ACC112 (cell line): Measurements from ENCODE around the gene DNAH2.

ENCODE experiments used
- H2AFZ ChIP-seq: fragments of 200-600 bp; sonication (generic); one replicate; pipeline ENCODE4 v1.6.0; 2017; ENCODE audit warnings: antibody characterized with exemption, low read length; ENCODE audit not compliant: unreplicated experiment
- H3K27ac ChIP-seq: fragments of 200-600 bp; sonication (generic); 2 replicates; pipeline ENCODE4 v1.5.1; 2014; ENCODE audit warnings: low read depth, mild to moderate bottlenecking, antibody characterized with exemption, low read length, moderate library complexity
- H3K27me3 ChIP-seq: fragments of 200-600 bp; sonication (generic); 2 replicates; pipeline ENCODE4 v1.6.1; 2014; ENCODE audit warnings: mild to moderate bottlenecking, antibody characterized with exemption, low read length, moderate library complexity, mixed read lengths; ENCODE audit not compliant: insufficient read depth
- H3K36me3 ChIP-seq: fragments of 200-600 bp; sonication (generic); 2 replicates; pipeline ENCODE4 v1.6.1; 2016; ENCODE audit warnings: mild to moderate bottlenecking, antibody characterized with exemption, low read length, moderate library complexity, mixed read lengths; ENCODE audit not compliant: insufficient read depth
- H3K4me1 ChIP-seq: fragments of 200-600 bp; sonication (generic); one replicate; pipeline ENCODE4 v1.6.1; 2016; ENCODE audit warnings: low read length, mixed read lengths; ENCODE audit not compliant: insufficient read depth, unreplicated experiment, control insufficient read depth
- H3K4me3 ChIP-seq: fragments of 200-600 bp; sonication (generic); 2 replicates; pipeline ENCODE4 v1.5.1; 2014; ENCODE audit warnings: mild to moderate bottlenecking, low read depth, low read length
- H3K79me2 ChIP-seq: fragments of 200-600 bp; sonication (generic); one replicate; pipeline ENCODE4 v1.6.0; 2016; ENCODE audit warnings: low read length; ENCODE audit not compliant: control insufficient read depth, unreplicated experiment, insufficient read depth

The DNAH2 gene

GRCh38 chr17:7846765-7847661 is 129.5 kb downstream of the DNAH2 start:
- Histone ChIP-seq H3K4me3 (no peak overlapping the region), H2AFZ (no peak overlapping the region), H3K79me2 (peaks cover 16% of the 10 kb centered on the region), H3K36me3 (peaks cover 8% of the 10 kb centered on the region), H3K27ac (no peak overlapping the region), H3K27me3 (no peaks in the 10 kb centered on the region), H3K4me1 (peaks cover 6% of the 10 kb centered on the region)

GRCh38 chr17:7848131-7848579 is 130.6 kb downstream of the DNAH2 start:
- Histone ChIP-seq H3K27ac (no peak overlapping the region), H3K36me3 (peaks cover 16% of the 10 kb centered on the region), H2AFZ (no peak overlapping the region), H3K27me3 (no peaks in the 10 kb centered on the region), H3K4me3 (no peak overlapping the region), H3K4me1 (peaks cover 6% of the 10 kb centered on the region), H3K79me2 (peaks cover 16% of the 10 kb centered on the region)

- Histone ChIP-seq H2AFZ (no peak overlapping the region), H3K27me3 (no peaks in the 10 kb centered on the region), H3K4me3 (no peak overlapping the region), H3K36me3 (peaks cover 16% of the 10 kb centered on the region), H3K27ac (no peak overlapping the region), H3K4me1 (peaks cover 6% of the 10 kb centered on the region), H3K79me2 (peaks cover 16% of the 10 kb centered on the region)
Observed at GRCh38 chr17:7848739-7849129, 131.2 kb downstream of the DNAH2 start.

GRCh38 chr17:7849130-7849750 is 131.7 kb downstream of the DNAH2 start:
- Histone ChIP-seq H3K4me3 (no peak overlapping the region), H3K27ac (no peak overlapping the region), H2AFZ (no peak overlapping the region), H3K79me2 (peaks cover 13% of the 10 kb centered on the region), H3K36me3 (peaks cover 16% of the 10 kb centered on the region), H3K27me3 (no peaks in the 10 kb centered on the region), H3K4me1 (peaks cover 6% of the 10 kb centered on the region)

- H3K79me2 ChIP-seq, result peaks cover 9% of the 10 kb centered on the region
- H3K4me1 ChIP-seq, result peaks cover 6% of the 10 kb centered on the region
- peaks cover 16% of the 10 kb centered on the region for H3K36me3 ChIP-seq
- no peak overlapping the region for H3K4me3 ChIP-seq
- H3K27me3 ChIP-seq, result no peaks in the 10 kb centered on the region
- no peak overlapping the region for H3K27ac ChIP-seq
- H2AFZ ChIP-seq, result no peak overlapping the region
Observed at GRCh38 chr17:7849751-7850504, 132.4 kb downstream of the DNAH2 start.

GRCh38 chr17:7850701-7851437 is 133.3 kb downstream of the DNAH2 start:
- Histone ChIP-seq H3K27me3 (no peaks in the 10 kb centered on the region), H3K27ac (no peak overlapping the region), H3K36me3 (peaks cover 16% of the 10 kb centered on the region), H3K4me3 (no peak overlapping the region), H2AFZ (no peak overlapping the region), H3K4me1 (peaks cover 9% of the 10 kb centered on the region), H3K79me2 (no peaks in the 10 kb centered on the region)

- H3K4me3 ChIP-seq, result no peak overlapping the region
- H3K27ac ChIP-seq, result no peak overlapping the region
- no peaks in the 10 kb centered on the region for H3K79me2 ChIP-seq
- H2AFZ ChIP-seq, result no peak overlapping the region
- H3K36me3 ChIP-seq, result peaks cover 16% of the 10 kb centered on the region
- peaks cover 9% of the 10 kb centered on the region for H3K4me1 ChIP-seq
- H3K27me3 ChIP-seq, result no peaks in the 10 kb centered on the region
Observed at GRCh38 chr17:7851438-7852261, 134.1 kb downstream of the DNAH2 start.

GRCh38 chr17:7852262-7852670 is 134.7 kb downstream of the DNAH2 start:
- H3K27me3 ChIP-seq, result no peaks in the 10 kb centered on the region
- no peak overlapping the region for H3K4me3 ChIP-seq
- peaks cover 16% of the 10 kb centered on the region for H3K36me3 ChIP-seq
- H2AFZ ChIP-seq, result no peak overlapping the region
- H3K4me1 ChIP-seq, result peaks cover 9% of the 10 kb centered on the region
- no peaks in the 10 kb centered on the region for H3K79me2 ChIP-seq
- no peak overlapping the region for H3K27ac ChIP-seq

GRCh38 chr17:7852919-7853690 is 135.6 kb downstream of the DNAH2 start:
- no peak overlapping the region for H2AFZ ChIP-seq
- no peak overlapping the region for H3K4me3 ChIP-seq
- H3K4me1 ChIP-seq, result peaks cover 9% of the 10 kb centered on the region
- no peaks in the 10 kb centered on the region for H3K79me2 ChIP-seq
- no peaks in the 10 kb centered on the region for H3K27me3 ChIP-seq
- peaks cover 16% of the 10 kb centered on the region for H3K36me3 ChIP-seq
- H3K27ac ChIP-seq, result no peak overlapping the region
